ENCODE measurements around the gene RAB13. TPM values are rescaled to one million over a fixed set of nuclear protein-coding genes. Genes with fewer than 3 reads are reported as not detected.

RAB13 gene
- total RNA-seq, 1 donor from 2014 or later, result 145 TPM

DNA sequence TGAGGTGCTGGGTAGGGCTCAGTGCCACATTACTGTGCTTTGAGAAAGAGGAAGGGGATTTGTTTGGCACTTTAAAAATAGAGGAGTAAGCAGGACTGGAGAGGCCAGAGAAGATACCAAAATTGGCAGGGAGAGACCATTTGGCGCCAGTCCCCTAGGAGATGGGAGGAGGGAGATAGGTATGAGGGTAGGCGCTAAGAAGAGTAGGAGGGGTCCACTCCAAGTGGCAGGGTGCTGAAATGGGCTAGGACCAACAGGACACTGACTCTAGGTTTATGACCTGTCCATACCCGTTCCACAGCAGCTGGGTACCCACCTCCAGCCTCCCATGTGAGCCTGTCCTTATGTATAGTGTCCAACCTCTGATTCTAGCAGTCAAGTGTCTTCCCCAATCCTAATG is 26.7 kb downstream of the RAB13 start:
- H2AFZ ChIP-seq (ENCODE audit: low read depth, low read length), result no peak overlapping the region
- peaks cover 43% of the 10 kb centered on the region for H4K20me1 ChIP-seq (ENCODE audit: insufficient read depth, low read length)
- H3K36me3 ChIP-seq (ENCODE audit: insufficient read depth, low read length), result no peaks in the 10 kb centered on the region
- no peak overlapping the region for H3K27ac ChIP-seq (ENCODE audit: low read depth, low read length)
- Mint-ChIP-seq H3K4me1 (ENCODE audit: low read depth, unreplicated experiment) (peaks cover 34% of the 10 kb centered on the region), H3K27me3 (ENCODE audit: low read depth, unreplicated experiment) (no peaks in the 10 kb centered on the region), H3K4me3 (ENCODE audit: unreplicated experiment) (peak overlapping the region; percentile 99), H3K36me3 (ENCODE audit: low read depth, unreplicated experiment) (peaks cover 9% of the 10 kb centered on the region), H3K9me3 (ENCODE audit: unreplicated experiment) (no peaks in the 10 kb centered on the region), H3K27ac (ENCODE audit: unreplicated experiment) (no peak overlapping the region)
- FAIRE-seq (no peak), DNase-seq (ENCODE audit: low read depth) (no peak)
- no peak overlapping the region for H3K4me3 ChIP-seq (ENCODE audit: insufficient read depth, low read depth, low read length)
- H3K4me1 ChIP-seq (ENCODE audit: insufficient read depth, low read length), result peaks cover 31% of the 10 kb centered on the region
- no peaks in the 10 kb centered on the region for H3K27me3 ChIP-seq (ENCODE audit: insufficient read depth, low read length)
- no peak overlapping the region for H3K4me2 ChIP-seq (ENCODE audit: low read length)
- H3K9me3 ChIP-seq (ENCODE audit: insufficient read depth, low read depth, low read length), result no peaks in the 10 kb centered on the region
- peaks cover 70% of the 10 kb centered on the region for H3K79me2 ChIP-seq (ENCODE audit: insufficient read depth, low read length)
- TF ChIP-seq, protein P1, sequence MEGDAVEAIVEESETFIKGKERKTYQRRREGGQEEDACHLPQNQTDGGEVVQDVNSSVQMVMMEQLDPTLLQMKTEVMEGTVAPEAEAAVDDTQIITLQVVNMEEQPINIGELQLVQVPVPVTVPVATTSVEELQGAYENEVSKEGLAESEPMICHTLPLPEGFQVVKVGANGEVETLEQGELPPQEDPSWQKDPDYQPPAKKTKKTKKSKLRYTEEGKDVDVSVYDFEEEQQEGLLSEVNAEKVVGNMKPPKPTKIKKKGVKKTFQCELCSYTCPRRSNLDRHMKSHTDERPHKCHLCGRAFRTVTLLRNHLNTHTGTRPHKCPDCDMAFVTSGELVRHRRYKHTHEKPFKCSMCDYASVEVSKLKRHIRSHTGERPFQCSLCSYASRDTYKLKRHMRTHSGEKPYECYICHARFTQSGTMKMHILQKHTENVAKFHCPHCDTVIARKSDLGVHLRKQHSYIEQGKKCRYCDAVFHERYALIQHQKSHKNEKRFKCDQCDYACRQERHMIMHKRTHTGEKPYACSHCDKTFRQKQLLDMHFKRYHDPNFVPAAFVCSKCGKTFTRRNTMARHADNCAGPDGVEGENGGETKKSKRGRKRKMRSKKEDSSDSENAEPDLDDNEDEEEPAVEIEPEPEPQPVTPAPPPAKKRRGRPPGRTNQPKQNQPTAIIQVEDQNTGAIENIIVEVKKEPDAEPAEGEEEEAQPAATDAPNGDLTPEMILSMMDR (IDR thresholded peaks at IDR 0.05; ENCODE audit: insufficient read depth, low read depth, low read length), result no peak
- TF ChIP-seq EZH2 (IDR thresholded peaks at IDR 0.05; ENCODE audit: insufficient read depth, low read length), result no peak
- H3K9ac ChIP-seq (ENCODE audit: low read length), result no peak overlapping the region

DNA sequence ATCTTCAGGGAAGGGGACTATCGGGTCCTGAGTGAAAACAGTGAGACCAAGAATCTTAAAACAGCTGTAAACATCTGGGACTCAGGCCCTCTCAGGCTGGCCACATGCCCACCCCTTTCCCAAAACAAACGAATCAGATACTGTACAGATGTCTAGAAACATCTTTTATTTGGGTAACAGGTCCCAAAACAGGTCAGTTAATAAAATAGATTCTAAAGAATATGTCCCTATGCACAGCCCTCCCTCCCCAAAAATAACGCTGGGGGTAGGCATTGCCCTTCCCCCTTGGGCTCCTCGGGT is 27.2 kb downstream of the RAB13 start:
- peaks cover 74% of the 10 kb centered on the region for H3K79me2 ChIP-seq (ENCODE audit: insufficient read depth, low read length)
- H2AFZ ChIP-seq (ENCODE audit: low read depth, low read length), result no peak overlapping the region
- DNase-seq (ENCODE audit: low read depth) (no peak), FAIRE-seq (no peak)
- TF ChIP-seq, protein P1 (IDR thresholded peaks at IDR 0.05; ENCODE audit: insufficient read depth, low read depth, low read length), result no peak
- no peaks in the 10 kb centered on the region for H3K36me3 ChIP-seq (ENCODE audit: insufficient read depth, low read length)
- H3K4me3 ChIP-seq (ENCODE audit: insufficient read depth, low read depth, low read length), result no peak overlapping the region
- peaks cover 48% of the 10 kb centered on the region for H4K20me1 ChIP-seq (ENCODE audit: insufficient read depth, low read length)
- H3K4me3 Mint-ChIP-seq (ENCODE audit: unreplicated experiment), result peak overlapping the region; percentile 99
- no peaks in the 10 kb centered on the region for H3K9me3 Mint-ChIP-seq (ENCODE audit: unreplicated experiment)
- peak overlapping the region; percentile 94 for H3K27ac Mint-ChIP-seq (ENCODE audit: unreplicated experiment)
- peaks cover 37% of the 10 kb centered on the region for H3K4me1 Mint-ChIP-seq (ENCODE audit: low read depth, unreplicated experiment)
- H3K4me1 ChIP-seq (ENCODE audit: insufficient read depth, low read length), result peaks cover 31% of the 10 kb centered on the region
- peak overlapping the region; percentile 97 for H3K4me2 ChIP-seq (ENCODE audit: low read length)
- peak overlapping the region; percentile 37 for H3K27ac ChIP-seq (ENCODE audit: low read depth, low read length)
- H3K9ac ChIP-seq (ENCODE audit: low read length), result peak overlapping the region; percentile 91
- no peaks in the 10 kb centered on the region for H3K27me3 ChIP-seq (ENCODE audit: insufficient read depth, low read length)
- H3K27me3 Mint-ChIP-seq (ENCODE audit: low read depth, unreplicated experiment), result no peaks in the 10 kb centered on the region
- H3K36me3 Mint-ChIP-seq (ENCODE audit: low read depth, unreplicated experiment), result peaks cover 9% of the 10 kb centered on the region
- H3K9me3 ChIP-seq (ENCODE audit: insufficient read depth, low read depth, low read length), result no peaks in the 10 kb centered on the region

DNA sequence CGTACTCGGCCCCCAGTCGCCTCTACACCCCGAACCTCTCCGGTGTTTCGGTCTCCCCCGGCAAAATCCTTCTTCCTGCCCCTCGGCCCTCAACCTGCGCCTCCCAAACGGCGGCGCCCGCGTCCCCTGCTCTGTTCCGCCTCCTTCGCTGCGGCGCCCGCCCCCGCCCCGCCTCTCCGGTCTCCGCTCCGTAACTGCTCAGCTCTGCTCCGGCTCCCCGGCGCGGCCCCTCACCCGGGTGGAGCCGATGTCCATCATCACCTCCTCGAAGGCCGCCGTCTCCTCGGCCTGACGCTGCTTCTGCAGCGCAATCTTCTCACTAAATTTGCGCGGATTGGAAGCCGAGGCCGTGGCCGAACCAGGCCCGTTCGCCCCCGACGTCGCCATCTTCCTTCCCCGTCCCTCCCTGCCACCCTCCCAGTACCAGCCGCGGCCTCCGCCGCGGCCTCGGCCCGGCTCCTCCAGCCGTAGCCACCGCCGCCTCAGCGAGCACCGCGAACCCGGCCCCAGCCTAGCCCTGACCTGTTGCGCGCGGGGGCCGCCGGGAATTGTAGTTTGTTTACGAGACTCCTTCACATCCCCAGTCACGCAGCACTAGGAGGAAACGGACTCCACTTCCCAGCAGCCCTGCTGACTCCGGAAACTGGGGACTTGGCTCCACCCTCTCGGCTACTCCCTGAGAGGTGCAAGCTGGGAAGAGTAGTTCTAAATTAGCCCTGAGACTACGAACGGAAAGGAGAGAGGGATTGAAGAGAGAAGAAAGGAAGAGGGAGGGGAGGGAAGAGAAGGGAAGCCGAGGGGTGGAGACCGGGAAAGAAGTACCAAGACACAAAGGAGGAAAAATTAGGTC is 27.8 kb downstream of the RAB13 start, which contains the start of gene CRTC2:
Gene CRTC2, minus strand, starts transcription at position 502 of the 850 bp plus-strand sequence. Its CDS starts 115 bp downstream, at position 387.
- no peak for TF ChIP-seq EZH2 (IDR thresholded peaks at IDR 0.05; ENCODE audit: insufficient read depth, low read length)
- TF ChIP-seq, protein P1 (IDR thresholded peaks at IDR 0.05; ENCODE audit: insufficient read depth, low read depth, low read length), result no peak
- peak; percentile 96 for DNase-seq (ENCODE audit: low read depth)
- Histone ChIP-seq H2AFZ (ENCODE audit: low read depth, low read length) (peak within 1 kb of the TSS; percentile 76), H3K4me1 (ENCODE audit: insufficient read depth, low read length) (peaks cover 31% of the 10 kb centered on the region), H3K4me3 (ENCODE audit: insufficient read depth, low read depth, low read length) (peak within 1 kb of the TSS; percentile 81), H3K27me3 (ENCODE audit: insufficient read depth, low read length) (no peaks in the 10 kb centered on the region), H3K9ac (ENCODE audit: low read length) (peak within 1 kb of the TSS; percentile 91), H3K79me2 (ENCODE audit: insufficient read depth, low read length) (peaks cover 77% of the 10 kb centered on the region), H3K9me3 (ENCODE audit: insufficient read depth, low read depth, low read length) (no peaks in the 10 kb centered on the region), H3K27ac (ENCODE audit: low read depth, low read length) (peak within 1 kb of the TSS; percentile 72), H3K4me2 (ENCODE audit: low read length) (peak within 1 kb of the TSS; percentile 97), H4K20me1 (ENCODE audit: insufficient read depth, low read length) (peaks cover 54% of the 10 kb centered on the region), H3K36me3 (ENCODE audit: insufficient read depth, low read length) (no peaks in the 10 kb centered on the region)
- H3K4me3 Mint-ChIP-seq (ENCODE audit: unreplicated experiment), result peak within 1 kb of the TSS; percentile 99
- H3K36me3 Mint-ChIP-seq (ENCODE audit: low read depth, unreplicated experiment), result peaks cover 9% of the 10 kb centered on the region
- peaks cover 38% of the 10 kb centered on the region for H3K4me1 Mint-ChIP-seq (ENCODE audit: low read depth, unreplicated experiment)
- peak within 1 kb of the TSS; percentile 94 for H3K27ac Mint-ChIP-seq (ENCODE audit: unreplicated experiment)
- no peaks in the 10 kb centered on the region for H3K9me3 Mint-ChIP-seq (ENCODE audit: unreplicated experiment)
- no peaks in the 10 kb centered on the region for H3K27me3 Mint-ChIP-seq (ENCODE audit: low read depth, unreplicated experiment)
- FAIRE-seq, result peak; percentile 56
